Activated naive CD4-positive, alpha-beta T cell treated with anti-CD3 and anti-CD28 coated beads, Interleukin-2, amount 50 U/mL, for 16 hours (primary cell): ENCODE measurements around the gene HHIPL1.

Experiments
- DNase-seq: peaks from one replicate; pipeline ENCODE4 v3.0.0-alpha.2; 2020

The HHIPL1 gene

GRCh38 chr14:99691111-99691885 lies 46.4 kb downstream of the HHIPL1 start:
- DNase-seq = no peak

GRCh38 chr14:99693918-99694317 lies 49.0 kb downstream of the HHIPL1 start:
- no peak for DNase-seq

- no peak for DNase-seq
These were observed 52.0 kb downstream of the HHIPL1 start for GRCh38 chr14:99696929-99697328.

GRCh38 chr14:99698236-99698635 lies 53.3 kb downstream of the HHIPL1 start:
- no peak for DNase-seq

- no peak for DNase-seq
These were observed 53.7 kb downstream of the HHIPL1 start for GRCh38 chr14:99698642-99699041.

GRCh38 chr14:99699085-99699760 lies 54.3 kb downstream of the HHIPL1 start:
- DNase-seq = no peak

GRCh38 chr14:99699861-99700260 lies 54.9 kb downstream of the HHIPL1 start:
- DNase-seq = no peak

GRCh38 chr14:99700379-99700778 lies 55.5 kb downstream of the HHIPL1 start:
- DNase-seq = no peak

GRCh38 chr14:99701260-99701659 lies 56.3 kb downstream of the HHIPL1 start:
- DNase-seq = no peak

- no peak for DNase-seq
These were observed 57.2 kb downstream of the HHIPL1 start for GRCh38 chr14:99702115-99702514.

GRCh38 chr14:99703381-99703780 lies 58.5 kb downstream of the HHIPL1 start:
- DNase-seq = no peak

GRCh38 chr14:99704037-99704436 lies 59.1 kb downstream of the HHIPL1 start:
- no peak for DNase-seq

GRCh38 chr14:99706107-99706900 lies 61.4 kb downstream of the HHIPL1 start:
- no peak for DNase-seq

GRCh38 chr14:99707420-99707819 lies 62.5 kb downstream of the HHIPL1 start:
- DNase-seq = no peak

- no peak for DNase-seq
These were observed 63.0 kb downstream of the HHIPL1 start for GRCh38 chr14:99707921-99708320.

GRCh38 chr14:99708449-99708848 lies 63.5 kb downstream of the HHIPL1 start:
- no peak for DNase-seq

GRCh38 chr14:99713972-99714371 lies 69.0 kb downstream of the HHIPL1 start:
- DNase-seq = no peak

GRCh38 chr14:99715266-99716000 lies 70.5 kb downstream of the HHIPL1 start:
- no peak for DNase-seq

- no peak for DNase-seq
These were observed 71.3 kb downstream of the HHIPL1 start for GRCh38 chr14:99716091-99716849.

GRCh38 chr14:99716850-99717681 lies 72.1 kb downstream of the HHIPL1 start:
- DNase-seq = no peak

GRCh38 chr14:99717682-99718013 lies 72.7 kb downstream of the HHIPL1 start:
- no peak for DNase-seq
